DOHH2 (cell line): ENCODE results near the gene BANP.

ENCODE experiments used
- EZH2phosphoT487 ChIP-seq: fragments of 200-600 bp; sonication (generic); IDR thresholded peaks from 2 replicates; pipeline ENCODE4 v1.6.1; 2017; ENCODE audit warnings: borderline replicate concordance, mild to moderate bottlenecking, antibody characterized with exemption, low read length, moderate library complexity, mixed read lengths
- TF ChIP-seq, protein P1 (sequence below): fragments of 200-600 bp; sonication (generic); IDR thresholded peaks from one replicate; pipeline ENCODE4 v1.5.1; 2014; ENCODE audit warnings: antibody characterized with exemption, mild to moderate bottlenecking, low read depth, low read length; ENCODE audit not compliant: poor library complexity, severe bottlenecking

DNA sequence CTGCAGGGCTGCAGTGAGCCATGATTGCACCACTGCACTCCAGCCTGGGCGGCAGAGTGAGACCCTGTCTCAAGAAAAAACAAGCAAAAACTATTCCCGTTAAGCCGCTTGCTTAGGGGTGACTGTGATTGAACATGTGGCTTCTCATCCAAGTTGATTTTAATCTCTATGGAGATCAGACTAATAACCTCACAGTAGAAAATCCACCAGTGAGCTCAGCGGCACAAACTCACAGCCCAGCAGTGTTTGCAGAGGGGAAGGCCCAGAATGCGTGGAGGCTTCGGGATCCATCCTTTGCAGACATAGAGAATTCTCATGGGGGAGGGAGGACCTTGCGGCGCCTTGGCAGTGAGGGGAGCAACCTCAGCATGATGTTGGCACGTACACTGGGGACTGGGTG lies 7.4 kb downstream of the BANP start:
- TF ChIP-seq, protein P1, sequence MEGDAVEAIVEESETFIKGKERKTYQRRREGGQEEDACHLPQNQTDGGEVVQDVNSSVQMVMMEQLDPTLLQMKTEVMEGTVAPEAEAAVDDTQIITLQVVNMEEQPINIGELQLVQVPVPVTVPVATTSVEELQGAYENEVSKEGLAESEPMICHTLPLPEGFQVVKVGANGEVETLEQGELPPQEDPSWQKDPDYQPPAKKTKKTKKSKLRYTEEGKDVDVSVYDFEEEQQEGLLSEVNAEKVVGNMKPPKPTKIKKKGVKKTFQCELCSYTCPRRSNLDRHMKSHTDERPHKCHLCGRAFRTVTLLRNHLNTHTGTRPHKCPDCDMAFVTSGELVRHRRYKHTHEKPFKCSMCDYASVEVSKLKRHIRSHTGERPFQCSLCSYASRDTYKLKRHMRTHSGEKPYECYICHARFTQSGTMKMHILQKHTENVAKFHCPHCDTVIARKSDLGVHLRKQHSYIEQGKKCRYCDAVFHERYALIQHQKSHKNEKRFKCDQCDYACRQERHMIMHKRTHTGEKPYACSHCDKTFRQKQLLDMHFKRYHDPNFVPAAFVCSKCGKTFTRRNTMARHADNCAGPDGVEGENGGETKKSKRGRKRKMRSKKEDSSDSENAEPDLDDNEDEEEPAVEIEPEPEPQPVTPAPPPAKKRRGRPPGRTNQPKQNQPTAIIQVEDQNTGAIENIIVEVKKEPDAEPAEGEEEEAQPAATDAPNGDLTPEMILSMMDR = no peak
- no peak for TF ChIP-seq EZH2phosphoT487
